Measurements from ENCODE around the gene POMC.
"Not testable (repeated sequence)": the region's sequence is repeated elsewhere in the genome, so short reads cannot be mapped to it uniquely, and the experiment has no call there.

POMC gene

GRCh38 chr2:25176541-25177181, 8.3 kb upstream of the POMC start:
- DNase-seq (ENCODE audit: low read depth), result no peak

GRCh38 chr2:25176138-25176537, 7.8 kb upstream of the POMC start:
- no peak for DNase-seq (ENCODE audit: low read depth)

- no peak for DNase-seq (ENCODE audit: low read depth)
Observed at GRCh38 chr2:25174192-25174861, 5.9 kb upstream of the POMC start.

GRCh38 chr2:25173719-25174118, 5.3 kb upstream of the POMC start:
- DNase-seq (ENCODE audit: low read depth), result no peak

GRCh38 chr2:25170888-25171287, 2.5 kb upstream of the POMC start:
- DNase-seq (ENCODE audit: low read depth), result no peak

- DNase-seq (ENCODE audit: low read depth), result no peak
Observed at GRCh38 chr2:25169073-25169470, 692 bp upstream of the POMC start.

- DNase-seq (ENCODE audit: low read depth), result peak; percentile 28
Observed at GRCh38 chr2:25165992-25166875, 2.1 kb downstream of the POMC start.

- DNase-seq (ENCODE audit: low read depth), result no peak
Observed at GRCh38 chr2:25164561-25164960, 3.8 kb downstream of the POMC start.

- not testable (repeated sequence) for DNase-seq (ENCODE audit: low read depth)
Observed at GRCh38 chr2:25162061-25162460, 6.3 kb downstream of the POMC start.

- peak; percentile 60 for DNase-seq (ENCODE audit: low read depth)
Observed at GRCh38 chr2:25161055-25161781, 7.2 kb downstream of the POMC start.

- DNase-seq (ENCODE audit: low read depth), result no peak
Observed at GRCh38 chr2:25160376-25160775, 8.0 kb downstream of the POMC start.

GRCh38 chr2:25159949-25160348, 8.4 kb downstream of the POMC start:
- DNase-seq (ENCODE audit: low read depth), result no peak

GRCh38 chr2:25158096-25158852, 10.1 kb downstream of the POMC start:
- DNase-seq (ENCODE audit: low read depth), result no peak

GRCh38 chr2:25155401-25155800, 13.0 kb downstream of the POMC start:
- no peak for DNase-seq (ENCODE audit: low read depth)

- DNase-seq (ENCODE audit: low read depth), result no peak
Observed at GRCh38 chr2:25151718-25152117, 16.7 kb downstream of the POMC start.

GRCh38 chr2:25150993-25151392, 17.4 kb downstream of the POMC start:
- not testable (repeated sequence) for DNase-seq (ENCODE audit: low read depth)

GRCh38 chr2:25149646-25150045, 18.7 kb downstream of the POMC start:
- no peak for DNase-seq (ENCODE audit: low read depth)

GRCh38 chr2:25146896-25147295, 21.5 kb downstream of the POMC start:
- DNase-seq (ENCODE audit: low read depth), result no peak

GRCh38 chr2:25145803-25146202, 22.6 kb downstream of the POMC start:
- no peak for DNase-seq (ENCODE audit: low read depth)

- no peak for DNase-seq (ENCODE audit: low read depth)
Observed at GRCh38 chr2:25141120-25141519, 27.3 kb downstream of the POMC start.

- DNase-seq (ENCODE audit: low read depth), result not testable (repeated sequence)
Observed at GRCh38 chr2:25140535-25140934, 27.8 kb downstream of the POMC start.
